22Rv1 (cell line): Measurements from ENCODE around the gene SMC3.

Experiments used
- H3K27ac ChIP-seq: fragments of 450-650 bp; 2 replicates; pipeline ENCODE4 v1.5.1; 2017
- CTCF ChIP-seq: fragments of 450-650 bp; IDR thresholded peaks from 2 replicates; pipeline ENCODE4 v1.5.1; 2017; ENCODE audit warnings: mild to moderate bottlenecking
- ZFX ChIP-seq: fragments of 450-650 bp; IDR thresholded peaks from 2 replicates; pipeline ENCODE4 v1.6.1; 2017; ENCODE audit warnings: antibody characterized with exemption, borderline replicate concordance

The SMC3 gene

GRCh38 chr10:110567201-110568054 is at the start of gene SMC3:
Gene SMC3 (plus strand): TSS chr10:110567695. CDS start chr10:110567817, 122 bp downstream.
- TF ChIP-seq ZFX, result no peak
- no peak for TF ChIP-seq CTCF
- H3K27ac ChIP-seq, result peak within 1 kb of the TSS; percentile 77

GRCh38 chr10:110522365-110522988 is 45.0 kb upstream of the SMC3 start:
- TF ChIP-seq CTCF (no peak), ZFX (no peak)
- H3K27ac ChIP-seq, result no peak overlapping the region

GRCh38 chr10:110523736-110524135 is 43.8 kb upstream of the SMC3 start:
- TF ChIP-seq ZFX (no peak), CTCF (no peak)

DNA sequence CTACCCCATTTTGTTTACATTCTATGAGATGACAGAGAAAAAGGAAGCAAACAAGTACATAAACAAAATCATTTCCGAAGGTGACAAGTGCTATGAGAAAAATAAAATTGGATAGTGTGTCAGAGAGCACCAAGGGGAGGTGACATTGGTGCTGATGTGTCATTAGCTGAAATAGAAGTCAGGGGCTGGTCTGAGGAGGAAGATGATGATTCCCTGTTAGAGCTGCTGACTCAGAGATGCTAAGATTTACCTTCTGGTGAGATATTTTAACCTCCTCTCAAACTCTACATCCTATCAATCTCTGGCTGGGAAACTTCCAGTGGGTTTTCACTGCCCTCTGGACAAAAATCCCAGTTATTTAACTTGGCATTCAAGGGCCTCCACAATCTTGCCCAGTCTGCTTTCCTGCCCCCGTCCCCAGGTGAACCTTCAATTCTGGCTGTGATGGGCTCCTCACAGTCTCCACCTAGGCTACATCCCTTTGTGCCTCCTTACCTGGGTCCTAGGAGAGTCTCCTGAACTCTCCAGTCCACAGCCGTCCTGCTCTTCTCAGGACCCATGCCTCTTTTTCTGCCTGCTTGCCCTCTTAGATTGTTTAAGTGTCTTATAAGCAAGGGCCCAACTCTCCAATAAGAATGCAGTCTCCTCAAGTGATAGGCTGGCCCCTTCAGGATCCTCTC is 43.2 kb upstream of the SMC3 start:
- H3K27ac ChIP-seq, result no peak overlapping the region
- TF ChIP-seq CTCF, result no peak
- TF ChIP-seq ZFX, result no peak

More at GRCh38 chr10:110523736-110524135, 43.8 kb upstream of the SMC3 start:
- no peak overlapping the region for H3K27ac ChIP-seq

- H3K27ac ChIP-seq, result no peak overlapping the region
- no peak for TF ChIP-seq CTCF
- TF ChIP-seq ZFX, result no peak
Measured at GRCh38 chr10:110524859-110525232, 42.6 kb upstream of the SMC3 start.

- TF ChIP-seq ZFX, result no peak
- TF ChIP-seq CTCF, result no peak
- no peak overlapping the region for H3K27ac ChIP-seq
Measured at GRCh38 chr10:110525349-110526260, 41.9 kb upstream of the SMC3 start.
